ENCODE measurements around the gene HECA.

DNA sequence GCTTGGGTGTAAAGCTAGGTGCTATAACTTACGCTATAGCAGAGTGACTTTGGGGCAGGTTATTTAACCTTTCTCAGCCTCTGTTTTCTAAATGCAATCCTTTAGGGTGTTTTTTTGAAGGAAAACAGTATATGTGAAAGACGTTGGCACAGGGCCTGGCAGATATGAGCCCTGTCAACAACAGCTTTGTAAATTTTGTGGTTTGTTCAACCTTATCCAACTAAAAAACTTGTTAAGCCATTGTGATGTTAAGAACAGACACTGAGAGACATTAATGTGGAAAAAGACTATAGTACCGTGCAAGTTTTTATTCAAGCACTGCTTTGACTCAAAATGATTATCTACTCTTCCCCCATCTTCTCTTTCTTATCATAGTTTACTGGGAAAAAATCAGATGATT is 8.2 kb downstream of the HECA start:
- no peak for TF ChIP-seq CTCF (IDR thresholded peaks at IDR 0.05)
- TF ChIP-seq POLR2A (IDR thresholded peaks at IDR 0.05) = no peak
- no peak for TF ChIP-seq EP300 (IDR thresholded peaks at IDR 0.05)
